ENCODE measurements around the gene IDH3G. TPM values are rescaled to one million over a fixed set of nuclear protein-coding genes. Genes with fewer than 3 reads are reported as not detected.

The IDH3G gene
- total and polyA plus RNA-seq, 2 experiments from 2014 or later: 41.4 to 49.0 TPM

GRCh38 chrX:153806999-153807575 is 12.9 kb upstream of the IDH3G start:
- Histone ChIP-seq H2AFZ (no peak overlapping the region), H3K4me3 (no peak overlapping the region), H3K4me2 (no peak overlapping the region), H3K27ac (ENCODE audit: low read depth) (no peak overlapping the region), H4K20me1 (replicated peaks; ENCODE audit: insufficient read depth) (no peaks in the 10 kb centered on the region; the same call in 1 of the 2 replicates), H3K36me3 (ENCODE audit: insufficient read depth) (no peaks in the 10 kb centered on the region), H3K9me2 (ENCODE audit: insufficient read depth) (no peaks in the 10 kb centered on the region), H3K27me3 (ENCODE audit: insufficient read depth) (no peaks in the 10 kb centered on the region), H3F3A (replicated peaks; ENCODE audit: low read depth) (no peaks in the 10 kb centered on the region), H3K4me1 (ENCODE audit: insufficient read depth) (no peaks in the 10 kb centered on the region), H3K79me2 (replicated peaks; ENCODE audit: insufficient read depth) (peaks cover 40% of the 10 kb centered on the region)
- DNase-seq (ENCODE audit: low spot score) (no peak), ATAC-seq (no peak)
- no peak overlapping the region for H3K27ac Mint-ChIP-seq
- H3K4me3 Mint-ChIP-seq: no peak overlapping the region
- peaks cover 26% of the 10 kb centered on the region; the same call in 2 of the 3 replicates for H3K4me1 Mint-ChIP-seq
- H3K9me3 Mint-ChIP-seq: no peaks in the 10 kb centered on the region
- peaks cover 4% of the 10 kb centered on the region for H3K27me3 Mint-ChIP-seq (ENCODE audit: insufficient read depth, low read depth, poor library complexity)
- peaks cover 28% of the 10 kb centered on the region for H3K36me3 Mint-ChIP-seq (ENCODE audit: low read depth)
- TF ChIP-seq REST (IDR thresholded peaks at IDR 0.05; ENCODE audit: unreplicated experiment) (no peak), NANOG (IDR thresholded peaks at IDR 0.05; ENCODE audit: borderline replicate concordance) (no peak), CREB1 (CRISPR knock-in tag; IDR thresholded peaks at IDR 0.05; ENCODE audit: low read depth) (no peak), STAT1 (IDR thresholded peaks at IDR 0.05; ENCODE audit: unreplicated experiment) (no peak), ZNF462 (CRISPR knock-in tag; IDR thresholded peaks at IDR 0.05) (no peak), CTCF (conservative IDR thresholded peaks at IDR 0.05; ENCODE audit: low read depth in 2 of 2) (no peak), EZH2 (IDR thresholded peaks at IDR 0.05; ENCODE audit: low read depth, unreplicated experiment) (no peak), ZNF114 (CRISPR knock-in tag; IDR thresholded peaks at IDR 0.05) (no peak), JUNB (IDR thresholded peaks at IDR 0.05; ENCODE audit: unreplicated experiment) (no peak), EZH2phosphoT487 (IDR thresholded peaks at IDR 0.05; ENCODE audit: unreplicated experiment) (no peak), ZNF331 (CRISPR knock-in tag; IDR thresholded peaks at IDR 0.05; ENCODE audit: low read depth) (no peak), ETS1 (IDR thresholded peaks at IDR 0.05) (no peak), POLR2AphosphoS5 (IDR thresholded peaks at IDR 0.05; ENCODE audit: low read depth) (no peak)
